ENCODE results near the gene KLHL29.

- TF ChIP-seq POLR2A (IDR thresholded peaks at IDR 0.05; ENCODE audit: low read depth, low read length) (no peak), SPI1 (IDR thresholded peaks at IDR 0.05; ENCODE audit: low read depth, low read length) (no peak)
Measured at GRCh38 chr2:23630961-23631360, 246.0 kb downstream of the KLHL29 start.
